HEK293 (cell line): Measurements from ENCODE around the gene ZNF652.

Experiments
- BCL11A ChIP-seq: fragments of 450-650 bp; formaldehyde crosslinking; IDR thresholded peaks from 2 replicates; pipeline ENCODE4 v1.5.1; 2016; ENCODE audit warnings: low read depth, missing biosample characterization, missing genetic modification characterization
- BCL6B ChIP-seq: fragments of 450-650 bp; formaldehyde crosslinking; IDR thresholded peaks from 2 replicates; pipeline ENCODE4 v1.5.1; 2017; ENCODE audit warnings: missing biosample characterization, missing genetic modification characterization
- EGR2 ChIP-seq: fragments of 450-650 bp; formaldehyde crosslinking; IDR thresholded peaks from 2 replicates; pipeline ENCODE4 v1.5.1; 2016; ENCODE audit warnings: low read depth, missing biosample characterization, missing genetic modification characterization
- GLIS2 ChIP-seq: fragments of 450-650 bp; formaldehyde crosslinking; IDR thresholded peaks from 2 replicates; pipeline ENCODE4 v1.5.1; 2016; ENCODE audit warnings: missing biosample characterization, missing genetic modification characterization
- HOXA7 ChIP-seq: sonication (generic); formaldehyde crosslinking; IDR thresholded peaks from 2 replicates; pipeline ENCODE4 v1.8.1; 2022; ENCODE audit warnings: missing genetic modification reagents, borderline replicate concordance
- KLF1 ChIP-seq: fragments of 450-650 bp; formaldehyde crosslinking; IDR thresholded peaks from 2 replicates; pipeline ENCODE4 v1.5.1; 2016; ENCODE audit warnings: missing biosample characterization, missing genetic modification characterization
- MEIS1 ChIP-seq: sonication (generic); formaldehyde crosslinking; IDR thresholded peaks from 2 replicates; pipeline ENCODE4 v1.8.1; 2022; ENCODE audit warnings: missing genetic modification reagents, mild to moderate bottlenecking, borderline replicate concordance
- MYNN ChIP-seq: fragments of 450-650 bp; formaldehyde crosslinking; IDR thresholded peaks from 2 replicates; pipeline ENCODE4 v1.5.1; 2016; ENCODE audit warnings: missing biosample characterization, missing genetic modification characterization, borderline replicate concordance
- OVOL3 ChIP-seq: fragments of 450-650 bp; formaldehyde crosslinking; IDR thresholded peaks from 2 replicates; pipeline ENCODE4 v1.5.1; 2016; ENCODE audit warnings: missing biosample characterization, missing genetic modification characterization
- PRDM2 ChIP-seq: fragments of 450-650 bp; formaldehyde crosslinking; IDR thresholded peaks from 2 replicates; pipeline ENCODE4 v1.5.1; 2016; ENCODE audit warnings: missing biosample characterization, missing genetic modification characterization, borderline replicate concordance
- SALL2 ChIP-seq: fragments of 450-650 bp; formaldehyde crosslinking; IDR thresholded peaks from 2 replicates; pipeline ENCODE4 v1.5.0; 2017; ENCODE audit warnings: missing biosample characterization, mild to moderate bottlenecking, missing genetic modification characterization, borderline replicate concordance
- YY2 ChIP-seq: fragments of 450-650 bp; formaldehyde crosslinking; IDR thresholded peaks from 2 replicates; pipeline ENCODE4 v1.5.1; 2016; ENCODE audit warnings: missing biosample characterization, missing genetic modification characterization
- ZFP3 ChIP-seq: fragments of 450-650 bp; formaldehyde crosslinking; IDR thresholded peaks from 2 replicates; pipeline ENCODE4 v1.5.1; 2016; ENCODE audit warnings: low read depth, missing biosample characterization, missing genetic modification characterization
- ZNF132 ChIP-seq: fragments of 450-650 bp; formaldehyde crosslinking; IDR thresholded peaks from 2 replicates; pipeline ENCODE4 v1.5.1; 2017; ENCODE audit warnings: missing biosample characterization, missing genetic modification characterization, borderline replicate concordance
- ZNF175 ChIP-seq: fragments of 450-650 bp; formaldehyde crosslinking; IDR thresholded peaks from 2 replicates; pipeline ENCODE4 v1.5.1; 2016; ENCODE audit warnings: missing biosample characterization, missing genetic modification characterization
- ZNF274 ChIP-seq, 2 experiments: fragments of 200-500 bp in 1 of 2; fragments of 450-650 bp in 1 of 2; sonication (Bioruptor generic) in 1 of 2; formaldehyde crosslinking in 1 of 2; IDR thresholded peaks; 2 replicates each; pipeline versions ENCODE4 v1.5.1 to v1.6.1; 2014 to 2016; ENCODE audit warnings: borderline replicate concordance in 1 of 2, inconsistent platforms in 1 of 2, low read length in 1 of 2, missing biosample characterization in 1 of 2, missing genetic modification characterization in 1 of 2
- ZNF391 ChIP-seq: fragments of 450-650 bp; formaldehyde crosslinking; IDR thresholded peaks from 2 replicates; pipeline ENCODE4 v1.5.1; 2016; ENCODE audit warnings: low read depth, missing biosample characterization, missing genetic modification characterization, borderline replicate concordance
- ZNF473 ChIP-seq: fragments of 450-650 bp; formaldehyde crosslinking; IDR thresholded peaks from 2 replicates; pipeline ENCODE4 v1.5.1; 2017; ENCODE audit warnings: missing biosample characterization, missing genetic modification characterization
- ZNF488 ChIP-seq: fragments of 450-650 bp; formaldehyde crosslinking; IDR thresholded peaks from 2 replicates; pipeline ENCODE4 v1.5.1; 2016; ENCODE audit warnings: missing biosample characterization, missing genetic modification characterization
- ZNF544 ChIP-seq: fragments of 450-650 bp; formaldehyde crosslinking; IDR thresholded peaks from 2 replicates; pipeline ENCODE4 v1.5.0; 2017; ENCODE audit warnings: missing biosample characterization, missing genetic modification characterization
- ZNF560 ChIP-seq: fragments of 450-650 bp; formaldehyde crosslinking; IDR thresholded peaks from 2 replicates; pipeline ENCODE4 v1.5.1; 2017; ENCODE audit warnings: missing biosample characterization, missing genetic modification characterization, borderline replicate concordance
- ZNF610 ChIP-seq: fragments of 450-650 bp; formaldehyde crosslinking; IDR thresholded peaks from 2 replicates; pipeline ENCODE4 v1.5.1; 2016; ENCODE audit warnings: missing biosample characterization, missing genetic modification characterization, borderline replicate concordance
- ZNF621 ChIP-seq: fragments of 450-650 bp; formaldehyde crosslinking; IDR thresholded peaks from 2 replicates; pipeline ENCODE4 v1.5.1; 2017; ENCODE audit warnings: missing biosample characterization, missing genetic modification characterization
- ZNF624 ChIP-seq: fragments of 450-650 bp; formaldehyde crosslinking; IDR thresholded peaks from 2 replicates; pipeline ENCODE4 v1.5.1; 2017; ENCODE audit warnings: missing biosample characterization, missing genetic modification characterization
- ZNF626 ChIP-seq: fragments of 450-650 bp; sonication (Bioruptor Pico); formaldehyde crosslinking; IDR thresholded peaks from 2 replicates; pipeline ENCODE4 v1.5.1; 2018; ENCODE audit warnings: missing biosample characterization, missing genetic modification characterization, inconsistent platforms
- ZNF645 ChIP-seq: fragments of 450-650 bp; formaldehyde crosslinking; IDR thresholded peaks from 2 replicates; pipeline ENCODE4; 2016; ENCODE audit warnings: missing biosample characterization, missing genetic modification characterization
- ZNF660 ChIP-seq: fragments of 450-650 bp; IDR thresholded peaks from 2 replicates; pipeline ENCODE4 v1.5.1; 2018; ENCODE audit warnings: missing biosample characterization, mild to moderate bottlenecking, missing genetic modification characterization
- ZNF692 ChIP-seq: fragments of 450-650 bp; formaldehyde crosslinking; IDR thresholded peaks from 2 replicates; pipeline ENCODE4 v1.5.1; 2016; ENCODE audit warnings: missing biosample characterization, missing genetic modification characterization
- ZSCAN4 ChIP-seq: fragments of 450-650 bp; formaldehyde crosslinking; IDR thresholded peaks from 2 replicates; pipeline ENCODE4 v1.5.1; 2017; ENCODE audit warnings: missing biosample characterization, missing genetic modification characterization

ZNF652 gene

GRCh38 chr17:49407981-49408501, 46.0 kb upstream of the ZNF652 start (continued):
- TF ChIP-seq MYNN (no peak), ZNF626 (tag by site-specific recombination) (no peak), ZNF488 (tag by site-specific recombination) (no peak), ZNF621 (tag by site-specific recombination) (no peak), ZSCAN4 (no peak), ZNF132 (tag by site-specific recombination) (no peak), ZNF692 (peak; percentile 84), ZNF610 (tag by site-specific recombination) (no peak), ZNF391 (tag by site-specific recombination) (no peak), ZNF175 (no peak), OVOL3 (tag by site-specific recombination) (no peak), KLF1 (peak; percentile 75), ZNF645 (no peak), ZNF560 (tag by site-specific recombination) (no peak), ZNF473 (no peak), HOXA7 (CRISPR knock-in tag) (no peak), BCL6B (tag by site-specific recombination) (no peak), EGR2 (tag by site-specific recombination) (no peak), BCL11A (tag by site-specific recombination) (no peak), PRDM2 (tag by site-specific recombination) (no peak), MEIS1 (CRISPR knock-in tag) (no peak), ZNF660 (tag by site-specific recombination) (peak; percentile 58; the same call in 1 of the 2 replicates), ZFP3 (tag by site-specific recombination) (no peak), ZNF274 (IDR thresholded peaks at IDR 0.05; ENCODE audit: low read length) (no peak), ZNF274 (tag by site-specific recombination; IDR thresholded peaks at IDR 0.05; ENCODE audit: borderline replicate concordance) (no peak), YY2 (tag by site-specific recombination) (no peak), ZNF624 (no peak), GLIS2 (tag by site-specific recombination) (no peak; the same call in 1 of the 2 replicates), SALL2 (tag by site-specific recombination) (no peak), ZNF544 (no peak)
